ENCODE data around the gene THBS3.
"Not testable (repeated sequence)": the region's sequence is repeated elsewhere in the genome, so short reads cannot be mapped to it uniquely, and the experiment has no call there.

THBS3 gene

DNA sequence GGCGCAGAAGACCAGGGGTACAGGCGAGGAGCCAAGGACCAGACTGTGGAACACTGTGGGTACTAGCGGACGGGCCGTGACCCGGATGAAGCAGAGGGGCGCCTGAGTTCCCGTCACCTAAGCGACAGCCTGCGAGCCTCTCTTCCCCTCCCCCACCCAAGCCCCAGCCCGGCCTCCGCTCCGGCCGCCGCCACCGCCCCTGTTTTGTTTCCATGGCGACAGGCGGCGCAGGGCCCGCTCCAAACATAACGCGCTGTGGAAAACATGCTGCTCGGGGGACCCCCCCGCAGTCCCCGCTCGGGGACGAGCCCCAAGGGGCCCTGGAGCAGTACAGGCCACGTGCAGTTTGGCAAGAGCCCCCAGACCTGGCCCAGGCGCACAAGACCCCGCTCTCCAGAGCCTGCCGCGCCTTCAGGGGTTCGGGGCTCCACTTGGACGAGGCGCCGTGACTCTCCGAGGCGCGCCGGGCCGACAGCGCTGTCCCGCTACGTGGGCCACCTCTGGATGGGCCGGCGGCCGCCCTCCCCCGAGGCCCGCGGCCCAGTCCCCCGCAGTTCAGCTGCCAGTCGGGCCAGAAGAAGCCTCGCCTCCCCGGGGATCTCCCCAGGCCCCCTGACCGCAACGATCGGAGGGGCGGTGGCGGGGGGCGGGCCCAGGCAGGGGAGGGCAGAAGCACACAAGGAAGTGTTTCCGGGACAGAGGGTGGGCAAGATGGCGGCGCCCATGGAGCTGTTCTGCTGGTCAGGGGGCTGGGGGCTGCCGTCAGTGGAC lies 1.0 kb upstream of the THBS3 start, which contains the start of gene MTX1:
Gene MTX1 (plus strand): TSS at position 155 of the 771 bp plus-strand sequence. CDS start 110 bp downstream, at position 265.
- DNase-seq (ENCODE audit: low spot score) = peak; percentile 85

DNA sequence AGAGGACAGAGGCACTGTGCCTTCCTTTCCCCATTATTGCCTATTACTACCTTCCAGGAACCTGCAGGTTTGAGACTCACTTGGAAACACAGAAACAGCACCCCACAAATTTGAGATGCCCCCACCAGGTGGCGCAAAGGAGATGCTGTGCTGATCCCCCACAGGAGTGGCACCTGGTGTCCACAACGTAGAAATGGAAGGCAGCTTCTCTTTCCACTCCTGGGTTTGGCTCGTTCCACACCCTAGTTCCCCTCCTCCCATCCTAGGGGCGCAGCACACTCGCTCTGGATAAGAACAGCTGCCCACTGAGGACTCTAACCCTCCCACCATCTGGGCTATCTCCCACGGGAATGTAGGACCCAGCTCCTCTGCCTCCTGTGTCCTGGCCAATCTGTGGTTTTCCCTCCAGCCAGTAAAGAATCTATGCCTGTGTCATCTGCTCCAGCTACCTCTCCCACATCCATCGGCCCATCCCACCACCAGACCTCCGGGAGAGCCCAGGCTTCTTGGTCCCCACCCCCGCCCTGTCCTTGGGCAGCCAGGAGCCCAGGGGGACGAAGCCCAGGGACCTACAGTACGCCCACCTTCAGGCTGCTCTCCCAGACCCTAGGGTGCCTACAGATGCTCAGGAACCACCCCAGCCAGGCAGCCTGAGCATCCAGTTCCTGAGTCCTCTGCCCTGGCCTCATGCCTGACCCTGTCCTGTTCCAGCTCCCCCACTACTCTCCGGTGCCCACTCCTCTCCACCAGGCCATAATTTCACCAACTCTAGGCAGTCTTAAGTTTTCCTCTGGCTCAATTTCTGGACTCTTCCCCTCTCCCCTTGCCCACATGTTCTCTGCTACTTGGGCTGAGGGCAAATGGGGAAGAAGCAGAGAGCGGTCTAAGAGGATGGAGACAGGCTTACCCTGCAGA lies 549 bp downstream of the THBS3 start:
- peak; percentile 91 for DNase-seq (ENCODE audit: low spot score)

DNA sequence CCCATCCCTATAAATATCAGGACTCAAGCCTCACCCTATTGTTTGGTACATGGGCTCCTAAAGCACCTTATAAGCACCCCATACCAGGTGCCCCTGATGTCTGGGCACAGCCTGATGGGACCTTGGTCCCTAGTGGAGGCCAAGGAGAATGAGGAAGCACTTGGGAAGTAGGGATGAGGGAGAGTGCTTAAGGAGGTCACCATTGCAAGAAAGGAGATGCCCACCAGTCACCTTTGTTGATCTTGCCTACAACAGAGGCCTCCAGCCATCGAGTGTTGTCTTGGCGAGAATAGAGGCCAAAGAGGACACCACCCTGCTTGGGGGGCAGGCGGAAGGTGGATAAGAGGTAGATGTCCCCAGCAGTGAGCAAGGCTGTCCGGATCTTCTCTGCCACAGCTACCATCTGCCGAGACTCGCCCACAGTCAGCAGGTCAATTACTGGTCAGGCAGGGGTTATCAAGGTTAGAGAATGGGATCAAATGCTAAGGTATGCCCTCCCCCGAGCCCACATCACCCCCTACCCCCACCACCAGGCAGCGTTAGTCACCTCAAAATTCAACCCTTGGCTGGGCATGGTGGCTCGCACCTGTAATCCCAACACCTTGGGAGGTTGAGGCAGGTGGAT lies 1.6 kb downstream of the THBS3 start:
- DNase-seq (ENCODE audit: low spot score) = no peak

DNA sequence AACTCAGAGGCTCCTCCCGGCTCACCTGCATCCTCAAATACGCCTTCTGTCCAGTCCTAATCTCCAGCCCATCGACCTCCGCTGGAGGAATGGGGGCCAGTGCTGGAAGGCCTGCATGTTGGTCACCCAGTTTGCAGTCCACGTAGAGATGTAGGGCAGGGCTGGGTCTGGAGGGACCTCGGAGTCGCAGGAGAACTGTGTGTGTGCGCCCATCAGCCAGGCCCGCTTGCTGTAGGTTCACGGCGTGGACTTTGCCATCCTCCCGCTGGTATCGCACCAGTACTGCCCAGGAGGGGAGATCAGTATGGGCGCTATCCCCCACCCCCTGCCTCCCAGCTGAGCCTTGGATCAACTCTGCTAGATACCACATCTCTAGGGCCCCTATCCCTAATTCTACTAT lies 2.7 kb downstream of the THBS3 start:
- DNase-seq (ENCODE audit: low spot score) = no peak

GRCh38 chr1:155202731-155203515 lies 4.8 kb downstream of the THBS3 start:
- DNase-seq (ENCODE audit: low spot score) = no peak

GRCh38 chr1:155202198-155202597 lies 5.5 kb downstream of the THBS3 start:
- DNase-seq (ENCODE audit: low spot score) = no peak

DNA sequence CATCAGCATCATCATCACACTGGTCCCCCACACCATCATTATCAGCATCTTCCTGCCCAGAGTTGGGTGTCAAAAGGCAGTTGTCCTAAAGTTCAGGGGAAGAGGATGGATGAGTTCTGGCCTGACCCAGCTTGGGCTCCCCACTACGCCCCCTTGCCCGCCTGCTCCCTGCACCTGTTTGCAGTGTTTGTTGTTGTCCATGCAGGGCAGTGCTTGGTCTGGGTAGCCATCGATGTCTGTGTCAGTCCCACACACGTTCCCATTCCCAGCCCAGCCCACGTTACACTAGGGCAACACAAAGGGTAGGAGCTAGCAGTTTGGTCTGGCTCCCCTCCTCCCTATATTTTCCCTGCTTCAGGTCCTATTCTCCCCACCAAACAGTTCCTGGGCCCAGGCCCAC lies 6.8 kb downstream of the THBS3 start:
- no peak for DNase-seq (ENCODE audit: low spot score)

DNA sequence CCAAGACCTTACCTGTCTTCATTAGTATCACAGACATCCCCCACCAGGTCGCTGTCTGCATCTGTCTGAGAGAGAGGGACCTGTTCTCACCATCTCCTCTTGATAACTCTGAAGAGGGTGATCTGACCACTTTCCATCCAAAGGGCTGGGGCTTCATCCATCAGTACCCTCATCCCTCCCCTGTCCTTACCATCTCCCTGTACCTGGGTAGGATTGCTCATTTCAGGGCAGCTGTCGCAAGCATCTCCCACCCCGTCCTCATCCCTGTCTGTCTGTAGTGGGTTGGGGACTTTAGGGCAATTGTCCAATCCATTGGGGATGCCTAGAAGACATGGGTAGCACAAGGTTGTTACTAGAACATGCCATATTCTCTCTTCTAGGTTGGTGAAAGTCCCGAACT lies 7.9 kb downstream of the THBS3 start:
- DNase-seq (ENCODE audit: low spot score) = no peak

- DNase-seq (ENCODE audit: low spot score) = no peak
Observed at GRCh38 chr1:155198547-155198906, 9.2 kb downstream of the THBS3 start.

DNA sequence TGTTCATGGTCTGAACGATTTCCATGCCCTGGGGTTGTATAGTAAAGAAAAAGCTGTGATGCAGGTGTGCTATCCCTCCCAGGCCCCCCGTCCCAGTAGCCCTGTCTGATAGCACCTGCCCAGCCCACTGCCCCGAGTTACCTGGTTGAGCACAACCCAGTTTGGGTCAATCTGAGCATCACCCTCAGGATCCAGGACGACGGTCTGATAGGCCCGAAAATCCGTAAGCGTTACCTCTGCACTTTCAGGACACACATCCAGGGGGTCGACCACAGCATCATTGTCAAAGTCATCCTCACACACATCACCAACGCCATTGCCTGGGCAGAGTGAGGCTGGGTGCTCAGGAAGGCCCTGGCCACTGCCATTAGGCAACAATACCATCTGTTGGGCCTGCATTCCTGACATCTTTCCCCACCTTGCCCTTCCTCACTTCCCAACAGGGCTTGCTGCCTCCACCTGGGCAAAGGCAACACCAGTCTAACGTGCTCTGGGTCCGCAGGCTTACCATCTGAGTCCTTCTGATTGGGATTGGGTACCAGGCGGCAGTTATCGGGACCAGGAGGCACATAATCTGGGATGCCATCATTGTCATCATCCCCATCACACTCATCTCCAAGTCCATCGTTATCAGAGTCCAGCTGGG lies 9.7 kb downstream of the THBS3 start:
- no peak for DNase-seq (ENCODE audit: low spot score)

- no peak for DNase-seq (ENCODE audit: low spot score)
Observed at GRCh38 chr1:155196893-155197638, 10.6 kb downstream of the THBS3 start.

GRCh38 chr1:155196103-155196892 lies 11.4 kb downstream of the THBS3 start:
- no peak for DNase-seq (ENCODE audit: low spot score)

DNA sequence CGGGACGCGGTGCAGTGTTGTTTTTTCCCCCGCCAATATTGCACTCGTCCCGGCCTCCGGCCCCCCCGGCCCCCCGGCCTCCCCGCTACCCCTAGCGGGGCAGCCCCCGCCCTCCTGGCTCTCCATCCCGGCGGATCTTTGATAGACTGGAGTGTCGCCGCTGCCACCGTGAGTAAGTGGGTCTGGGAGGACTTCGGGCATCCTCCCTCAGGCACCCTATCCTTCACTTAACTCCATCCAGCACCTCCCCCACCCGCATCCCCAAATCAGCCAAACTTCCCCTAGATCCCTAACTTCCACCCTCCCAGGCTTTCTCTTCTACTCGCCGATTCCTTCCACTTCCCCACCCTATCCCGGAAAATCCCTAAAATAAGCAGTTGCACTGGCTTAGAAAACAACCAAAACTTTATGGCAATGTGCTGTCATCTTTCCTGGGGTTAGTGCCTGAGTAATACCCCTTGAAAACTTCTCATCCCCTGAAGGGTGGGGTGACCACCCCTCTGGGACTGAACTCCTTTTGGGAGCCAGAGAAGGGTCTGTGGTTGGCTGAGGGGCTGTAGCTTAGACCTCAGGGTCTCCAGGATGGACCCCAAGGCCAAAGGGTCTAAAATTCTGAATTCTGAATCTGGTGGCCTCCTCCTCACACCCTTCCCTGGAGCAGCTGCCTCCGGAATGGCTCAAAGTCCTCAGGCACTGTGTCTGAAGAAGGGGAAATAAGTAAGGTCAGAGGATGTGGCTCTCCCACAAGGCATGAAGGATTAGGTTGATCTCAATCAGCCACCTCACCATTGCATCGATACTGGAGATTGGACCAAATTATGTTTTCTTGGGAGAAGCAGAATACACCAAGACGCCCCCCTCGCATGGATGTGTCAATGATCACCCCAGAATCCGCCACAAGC lies 12.2 kb downstream of the THBS3 start:
- DNase-seq (ENCODE audit: low spot score) = no peak

DNA sequence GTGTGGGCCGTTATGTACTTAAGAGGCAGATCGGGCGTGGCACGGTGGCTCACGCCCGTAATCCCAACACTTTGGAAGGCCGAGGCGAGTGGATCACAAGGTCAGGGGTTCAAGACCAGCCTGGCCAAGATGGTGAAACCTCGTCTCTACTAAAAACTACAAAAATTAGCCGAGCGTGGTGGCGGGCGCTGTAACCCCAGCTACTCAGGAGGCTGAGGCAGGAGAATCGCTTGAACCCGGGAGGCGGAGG lies 13.8 kb downstream of the THBS3 start:
- not testable (repeated sequence) for DNase-seq (ENCODE audit: low spot score)

DNA sequence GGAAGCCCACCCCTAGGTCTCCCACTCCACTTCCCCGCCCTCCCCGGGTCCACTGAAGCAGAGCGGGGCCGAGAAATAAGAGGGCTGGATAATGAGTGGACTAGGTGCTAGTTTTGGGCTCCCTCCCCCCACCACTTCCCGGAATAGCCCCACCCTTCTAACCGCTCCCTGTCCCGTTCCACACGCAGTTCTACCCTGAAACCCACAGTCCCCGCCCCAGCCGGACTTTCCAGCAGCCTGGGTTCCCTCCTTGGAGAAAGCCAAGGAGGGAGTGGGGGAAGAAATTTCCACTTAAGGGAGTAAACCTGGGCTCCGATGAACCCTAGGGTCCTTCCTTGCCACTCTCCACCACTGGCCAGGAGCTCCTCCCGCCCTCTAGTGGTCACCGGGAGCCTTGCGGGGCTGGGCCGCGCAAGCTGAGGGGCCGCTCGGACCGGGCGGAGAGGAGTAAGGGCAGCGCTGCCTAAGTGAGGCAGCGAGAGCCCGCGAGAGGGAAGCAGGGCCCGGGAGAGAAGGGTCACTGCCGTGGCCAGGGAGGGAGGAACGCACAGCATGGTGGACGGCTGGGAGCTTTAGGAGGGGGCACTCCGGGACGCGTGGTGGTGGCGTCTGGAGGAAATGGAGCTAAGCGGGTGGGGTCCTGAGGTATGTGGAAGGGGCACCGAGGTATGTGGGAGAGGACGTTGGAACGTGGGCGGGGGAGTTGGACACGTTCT lies 14.3 kb downstream of the THBS3 start:
- peak; percentile 84 for DNase-seq (ENCODE audit: low spot score)

DNA sequence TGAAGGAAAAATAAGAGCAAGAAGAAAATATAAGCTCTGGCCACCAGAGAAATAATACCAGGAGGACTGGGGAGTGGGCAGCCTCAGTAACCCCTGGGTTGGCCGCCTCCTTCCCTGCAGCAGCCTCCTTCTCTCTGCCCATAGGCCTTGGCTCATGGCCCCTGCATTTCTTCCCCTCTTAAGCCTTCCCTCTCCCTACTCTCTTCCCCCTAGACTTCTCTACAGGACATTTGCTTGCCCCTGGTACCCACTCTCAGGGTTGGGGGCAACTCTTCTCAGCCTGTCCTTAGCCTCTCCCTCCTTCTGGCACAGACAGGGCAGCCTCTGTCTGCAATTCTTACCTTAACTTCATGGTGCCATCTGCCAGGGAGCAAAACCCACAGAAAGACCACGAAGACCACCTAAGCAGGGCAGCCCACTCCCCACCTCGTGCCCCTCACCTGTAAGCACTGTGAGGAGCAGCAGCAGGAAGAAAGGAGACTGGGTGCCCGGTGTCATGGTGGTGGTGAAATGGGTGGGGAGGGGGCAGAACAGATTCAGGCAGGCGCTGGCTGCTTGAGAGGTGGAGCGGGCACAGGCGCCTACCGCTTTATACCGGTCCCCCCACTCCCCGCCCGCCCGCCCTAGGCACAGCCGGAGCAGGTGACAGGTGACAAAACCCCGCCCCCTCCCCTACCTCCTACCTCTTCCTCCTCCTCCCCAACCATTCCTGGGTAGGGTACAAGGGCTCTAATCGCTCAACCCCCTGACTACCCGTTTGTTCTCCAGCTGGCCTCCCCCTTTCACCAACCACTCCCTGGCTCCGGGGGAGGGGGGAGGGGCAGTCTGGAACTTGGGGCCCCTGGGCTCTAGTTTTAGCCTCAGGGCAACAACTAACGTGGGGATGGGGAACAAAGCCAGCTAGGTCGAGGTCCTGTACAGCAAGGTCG lies 15.1 kb downstream of the THBS3 start:
- DNase-seq (ENCODE audit: low spot score) = no peak

- DNase-seq (ENCODE audit: low spot score) = no peak
Observed at GRCh38 chr1:155191904-155192303, 15.8 kb downstream of the THBS3 start.

All from activated CD4-positive, alpha-beta T cell treated with anti-CD3 and anti-CD28 coated beads, Interleukin-2, Interleukin-4, amounts not matched to agents 100 ng/mL and 50 ng/mL, durations not matched to agents 16 hours and 8 hours (primary cell).